Muscle layer of duodenum (tissue), 2 donors: ENCODE measurements around the gene SQOR.
A peak's percentile ranks its signal among the peaks of the same experiment; 100 is the strongest.

ENCODE experiments used
- H3K27ac ChIP-seq: one replicate; pipeline ENCODE4 v1.7.0; 2013; ENCODE audit warnings: mild to moderate bottlenecking, low read length
- H3K27me3 ChIP-seq: one replicate; pipeline ENCODE4 v1.7.0; 2013; ENCODE audit warnings: low read depth, mild to moderate bottlenecking, control low read depth, low read length
- H3K36me3 ChIP-seq, 2 donors: one replicate each; pipeline ENCODE4 v1.7.0; 2013; ENCODE audit warnings: low read length in 2 of 2, control low read depth in 1 of 2, mild to moderate bottlenecking in 1 of 2; ENCODE audit not compliant: insufficient read depth in 2 of 2, control insufficient read depth in 1 of 2
- H3K4me1 ChIP-seq, 2 donors: one replicate each; pipeline ENCODE4 v1.7.0; 2013; ENCODE audit warnings: low read length in 2 of 2, mild to moderate bottlenecking in 2 of 2, control low read depth in 1 of 2, moderate library complexity in 1 of 2; ENCODE audit not compliant: insufficient read depth in 2 of 2, control insufficient read depth in 1 of 2
- H3K4me3 ChIP-seq, 2 donors: one replicate each; pipeline ENCODE4 v1.7.0; 2013; ENCODE audit warnings: low read length in 2 of 2, low read depth in 1 of 2, mild to moderate bottlenecking in 1 of 2
- H3K9me3 ChIP-seq, 2 donors: one replicate each; pipeline ENCODE4 v1.7.0; 2013; ENCODE audit warnings: low read length in 2 of 2, control low read depth in 1 of 2, mild to moderate bottlenecking in 1 of 2; ENCODE audit not compliant: control insufficient read depth in 1 of 2
- donor health status: healthy.

Gene SQOR

DNA sequence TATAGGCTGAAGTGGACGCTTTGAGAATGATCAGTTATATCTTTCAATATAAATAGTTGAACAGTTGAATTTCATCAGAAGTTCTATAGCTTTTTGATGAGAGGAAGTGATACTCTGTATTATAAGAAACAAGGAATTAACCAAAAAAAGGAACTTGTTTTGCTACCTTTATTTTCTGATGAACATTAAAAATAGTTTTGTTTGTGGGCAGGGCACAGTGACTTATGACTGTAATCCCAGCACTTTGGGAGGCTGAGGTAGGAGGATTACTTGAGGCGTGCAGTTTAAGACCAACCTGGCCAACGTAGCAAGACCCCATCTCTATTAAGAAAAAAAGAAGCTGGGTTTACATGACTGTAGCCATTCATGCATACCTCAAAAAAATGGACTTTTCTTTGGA, 30.9 kb upstream of the SQOR start:
- H3K4me3 ChIP-seq: no peak overlapping the region
- H3K27me3 ChIP-seq: no peaks in the 10 kb centered on the region
- no peaks in the 10 kb centered on the region for H3K9me3 ChIP-seq
- H3K4me1 ChIP-seq: no peaks in the 10 kb centered on the region
- H3K27ac ChIP-seq: no peak overlapping the region
- H3K36me3 ChIP-seq: peaks cover 13 to 20% of the 10 kb centered on the region in 2 donors

- Histone ChIP-seq H3K27ac (no peak overlapping the region), H3K4me3 (no peak overlapping the region), H3K36me3 (peaks cover 13 to 20% of the 10 kb centered on the region in 2 donors), H3K27me3 (no peaks in the 10 kb centered on the region), H3K9me3 (no peaks in the 10 kb centered on the region), H3K4me1 (no peaks in the 10 kb centered on the region)
Observed at GRCh38 chr15:45604326-45604725, 30.5 kb upstream of the SQOR start.

DNA sequence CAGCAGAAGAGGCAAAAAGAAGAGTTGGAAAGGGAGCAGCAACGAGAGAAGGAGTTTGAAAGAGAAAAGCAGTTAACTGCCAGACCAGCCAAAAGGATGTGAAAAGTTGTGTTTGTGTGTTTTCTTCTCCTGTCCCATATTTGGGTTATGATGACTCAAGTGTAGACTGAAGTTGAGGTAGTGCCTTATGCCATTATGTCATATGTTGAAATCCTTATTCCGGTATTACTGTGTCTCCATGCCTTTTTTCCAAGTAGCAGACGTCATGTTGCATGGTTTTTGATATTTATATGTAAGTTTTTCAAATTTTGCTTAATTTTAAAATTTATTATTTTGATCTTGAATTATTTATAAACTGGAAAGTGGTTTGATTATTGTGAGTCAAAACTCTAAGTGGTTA, 28.4 kb upstream of the SQOR start:
- H3K27ac ChIP-seq: no peak overlapping the region
- H3K27me3 ChIP-seq: no peaks in the 10 kb centered on the region
- peaks cover 13 to 20% of the 10 kb centered on the region in 2 donors for H3K36me3 ChIP-seq

GRCh38 chr15:45606841-45607240, 28.0 kb upstream of the SQOR start:
- Histone ChIP-seq H3K4me3 (no peak overlapping the region), H3K9me3 (no peaks in the 10 kb centered on the region), H3K4me1 (no peaks in the 10 kb centered on the region), H3K36me3 (peaks cover 13 to 20% of the 10 kb centered on the region in 2 donors), H3K27ac (no peak overlapping the region), H3K27me3 (no peaks in the 10 kb centered on the region)

More for the DNA sequence above, 28.4 kb upstream of the SQOR start:
- Histone ChIP-seq H3K4me1 (no peaks in the 10 kb centered on the region), H3K4me3 (no peak overlapping the region), H3K9me3 (no peaks in the 10 kb centered on the region)

DNA sequence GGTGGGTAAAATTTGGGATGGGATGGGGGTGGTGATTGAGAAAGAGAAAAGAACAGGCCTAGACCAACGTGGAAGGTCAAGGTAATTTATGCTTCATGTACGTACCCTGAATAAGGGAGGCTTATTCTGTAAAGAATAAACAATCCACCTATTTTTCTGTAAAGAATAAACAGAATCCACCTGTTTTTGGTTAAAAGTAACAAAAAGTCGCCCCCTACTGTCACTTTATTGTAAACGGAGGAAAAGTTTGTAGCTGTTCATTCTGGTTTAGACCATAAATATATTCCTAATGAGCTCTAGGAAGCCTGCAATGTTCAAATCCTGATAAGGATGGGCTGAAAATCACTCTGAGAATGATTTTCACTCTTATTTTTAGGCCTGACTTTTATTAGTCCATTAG, 23.5 kb upstream of the SQOR start:
- no peak overlapping the region for H3K4me3 ChIP-seq
- no peaks in the 10 kb centered on the region for H3K9me3 ChIP-seq
- peaks cover 6% of the 10 kb centered on the region in 2 donors for H3K36me3 ChIP-seq
- no peaks in the 10 kb centered on the region for H3K27me3 ChIP-seq
- no peaks in the 10 kb centered on the region for H3K4me1 ChIP-seq
- no peak overlapping the region for H3K27ac ChIP-seq

DNA sequence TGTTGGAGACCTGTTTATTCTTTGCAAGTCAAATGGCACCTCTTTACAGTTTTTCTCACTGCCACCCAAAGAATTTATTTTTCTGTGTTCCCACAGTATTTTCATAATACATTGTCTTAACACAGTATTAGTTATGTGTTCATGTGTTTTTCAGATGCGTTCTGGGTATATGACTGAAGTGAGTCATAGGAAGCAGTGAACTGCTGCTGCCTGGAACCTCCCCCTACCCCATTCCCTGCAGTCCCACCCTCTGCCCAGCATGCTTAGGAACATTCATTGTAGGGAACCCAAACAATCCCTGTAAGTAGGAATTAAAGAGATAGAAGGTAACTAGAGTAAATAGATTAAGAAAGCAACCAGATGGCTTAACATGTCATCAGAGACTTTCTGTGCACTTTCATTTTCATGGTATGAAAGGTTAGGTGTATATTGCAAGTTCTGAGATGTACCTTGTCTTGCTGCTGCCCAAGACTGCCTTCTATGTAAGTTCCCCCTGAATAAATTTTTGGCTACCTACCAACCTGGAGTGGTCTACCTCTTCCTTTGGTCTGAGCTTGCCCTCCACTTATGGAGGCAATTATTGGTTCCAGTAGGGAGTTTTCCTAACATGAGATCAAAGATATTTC, 21.9 kb upstream of the SQOR start:
- Histone ChIP-seq H3K9me3 (no peaks in the 10 kb centered on the region), H3K36me3 (no peaks in the 10 kb centered on the region), H3K4me1 (no peaks in the 10 kb centered on the region), H3K27me3 (no peaks in the 10 kb centered on the region), H3K27ac (no peak overlapping the region), H3K4me3 (no peak overlapping the region)

DNA sequence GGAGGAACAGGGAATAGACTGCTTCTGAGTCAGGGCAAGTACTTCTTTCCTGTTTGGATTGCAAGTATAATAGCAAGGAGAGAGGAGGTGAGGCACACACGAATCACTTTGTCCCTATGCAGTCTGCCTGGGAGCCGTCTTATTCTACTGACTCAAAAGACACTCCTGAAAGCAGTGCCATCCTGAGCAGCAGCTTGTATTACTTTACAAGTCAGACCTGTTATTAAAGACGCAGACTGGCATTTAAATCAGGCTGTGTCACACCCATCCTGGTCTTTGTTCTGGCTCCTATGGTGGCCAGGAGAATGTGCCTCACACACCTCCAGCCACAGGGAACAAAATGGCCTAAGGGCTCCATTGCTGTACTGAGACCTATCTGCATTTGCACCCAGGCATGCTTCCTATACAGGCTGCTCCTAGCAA, 17.9 kb upstream of the SQOR start:
- H3K4me1 ChIP-seq: no peaks in the 10 kb centered on the region
- no peak overlapping the region for H3K4me3 ChIP-seq
- H3K36me3 ChIP-seq: no peaks in the 10 kb centered on the region
- H3K9me3 ChIP-seq: no peaks in the 10 kb centered on the region
- H3K27me3 ChIP-seq: no peaks in the 10 kb centered on the region
- H3K27ac ChIP-seq: no peak overlapping the region

DNA sequence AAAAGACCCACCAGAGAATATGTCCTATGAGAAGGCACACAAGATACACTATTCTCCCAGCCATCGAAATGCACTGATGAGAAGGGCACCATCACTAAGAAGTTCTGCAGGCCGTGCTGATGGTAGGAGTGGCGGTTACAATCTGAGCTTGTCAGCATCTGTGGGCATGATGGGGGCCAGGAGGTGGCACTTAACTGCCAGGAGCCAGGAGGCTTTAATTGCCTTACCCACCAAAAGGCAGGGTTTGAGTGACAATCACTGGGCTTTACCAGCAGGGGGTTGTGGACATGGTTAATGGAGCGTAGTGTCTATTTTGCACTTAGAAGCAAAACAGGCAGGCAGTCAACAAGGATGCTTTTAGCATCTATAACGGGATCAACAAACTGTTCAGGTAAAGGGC, 16.0 kb upstream of the SQOR start:
- Histone ChIP-seq H3K27ac (no peak overlapping the region), H3K4me3 (no peak overlapping the region), H3K27me3 (no peaks in the 10 kb centered on the region), H3K36me3 (no peaks in the 10 kb centered on the region), H3K9me3 (no peaks in the 10 kb centered on the region), H3K4me1 (no peaks in the 10 kb centered on the region)

DNA sequence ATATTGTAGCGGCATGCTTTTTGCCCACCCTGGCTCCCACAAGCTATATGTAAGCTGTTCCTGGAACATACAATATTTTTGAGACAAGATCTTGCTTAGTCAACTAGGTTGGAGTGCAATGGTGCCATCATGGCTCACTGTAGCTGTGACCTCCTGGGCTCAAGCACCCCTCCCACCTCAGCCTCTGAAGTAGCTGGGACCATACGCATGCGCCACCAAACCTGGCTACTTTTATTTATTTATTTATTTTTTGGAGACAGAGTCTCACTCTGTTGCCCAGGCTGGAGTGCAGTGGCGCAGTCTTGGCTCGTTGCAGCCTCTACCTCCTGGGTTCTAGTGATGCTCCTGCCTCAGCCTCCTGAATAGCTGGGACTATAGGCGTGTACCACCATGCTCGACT, 6.7 kb upstream of the SQOR start:
- no peaks in the 10 kb centered on the region for H3K27me3 ChIP-seq
- no peak overlapping the region for H3K27ac ChIP-seq
- peaks cover 7 to 10% of the 10 kb centered on the region in 2 donors for H3K9me3 ChIP-seq
- no peaks in the 10 kb centered on the region for H3K36me3 ChIP-seq
- H3K4me1 ChIP-seq: no peaks in the 10 kb centered on the region
- no peak overlapping the region for H3K4me3 ChIP-seq

DNA sequence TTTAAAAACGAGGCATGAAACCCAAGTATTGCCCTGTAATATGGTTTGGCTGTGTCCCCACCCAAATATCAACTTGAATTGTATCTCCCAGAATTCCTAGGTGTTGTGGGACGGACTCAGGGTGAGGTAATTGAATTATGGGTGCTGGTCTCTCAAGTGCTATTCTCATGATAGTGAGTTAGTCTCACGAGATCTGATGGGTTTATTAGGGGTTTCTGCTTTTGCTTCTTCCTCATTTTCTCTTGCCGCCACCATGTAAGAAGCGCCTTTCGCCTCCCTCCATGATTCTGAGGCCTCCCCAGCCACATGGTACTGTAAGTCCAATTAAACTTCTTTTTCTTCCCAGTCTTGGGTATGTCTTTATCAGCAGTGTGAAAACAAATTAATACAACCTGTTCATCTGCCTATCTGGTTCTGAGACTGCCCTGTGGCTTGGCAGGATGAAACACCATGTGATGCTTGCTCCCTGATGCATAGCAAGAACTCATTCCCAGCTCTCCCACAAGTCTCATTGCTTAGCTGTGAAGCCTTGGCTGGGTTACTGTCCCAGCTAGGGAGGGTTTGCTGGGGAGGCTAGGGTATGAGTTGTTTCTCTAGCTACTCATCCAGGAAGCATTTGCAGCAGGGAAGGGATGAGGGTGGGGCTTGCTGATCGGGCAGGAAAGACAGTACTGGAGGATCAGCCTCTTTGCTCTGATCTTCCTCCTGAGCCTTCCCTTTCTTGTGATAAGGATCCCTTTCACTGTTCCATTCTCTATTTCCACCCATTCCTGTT, 3.7 kb upstream of the SQOR start:
- Histone ChIP-seq H3K4me1 (peaks cover 0 to 6% of the 10 kb centered on the region in 2 donors), H3K36me3 (no peaks in the 10 kb centered on the region), H3K27me3 (no peaks in the 10 kb centered on the region), H3K9me3 (peaks cover 3 to 5% of the 10 kb centered on the region in 2 donors), H3K27ac (peak overlapping the region; percentile 70), H3K4me3 (peak overlapping the region in 1 of 2 donors; percentile 37)

GRCh38 chr15:45631776-45632175, 3.1 kb upstream of the SQOR start:
- Histone ChIP-seq H3K27me3 (no peaks in the 10 kb centered on the region), H3K36me3 (no peaks in the 10 kb centered on the region), H3K27ac (peak overlapping the region; percentile 70), H3K9me3 (peaks cover 0 to 4% of the 10 kb centered on the region in 2 donors), H3K4me3 (peak overlapping the region in 1 of 2 donors; percentile 37), H3K4me1 (peaks cover 0 to 12% of the 10 kb centered on the region in 2 donors)
